ENCODE results near the gene DFFB. TPM values are rescaled to one million over a fixed set of nuclear protein-coding genes. Genes with fewer than 3 reads are reported as not detected.

DFFB gene
- total and polyA plus RNA-seq, 7 donors, result 1.1 to 2.4 (median 1.9) TPM

- H3K4me1 ChIP-seq, result no peaks in the 10 kb centered on the region
- peaks cover 0 to 15% (median 0%) of the 10 kb centered on the region in 3 donors for H3K27me3 ChIP-seq (ENCODE audit: insufficient read depth in 3 of 3, low read length in 2 of 3)
- ATAC-seq (no peak), DNase-seq (no peak)
- no peaks in the 10 kb centered on the region for H3K36me3 ChIP-seq (ENCODE audit: insufficient read depth in 1 of 2, low read depth in 1 of 2)
- no peaks in the 10 kb centered on the region for H3K9me3 ChIP-seq
- WGBS, 3 donors, result 86 to 93% (median 89%) methylated on average over 21 to 23 of the region's 23 CpGs
- no peak overlapping the region for H3K27ac ChIP-seq
- H3K4me3 ChIP-seq, result no peak overlapping the region
- no peak for TF ChIP-seq CTCF (IDR thresholded peaks at IDR 0.05)
- intact Hi-C loops (cut with DNase I), result loop anchor here in 1 of 2 donors (10.0 kb wide), 1 partner anchor 1832 kb away; no protein-coding TSS in a partner anchor
Measured at GRCh38 chr1:3912809-3913685, 55.8 kb downstream of the DFFB start.

- DNase-seq, result no peak
- intact Hi-C loops (cut with DNase I), result loop anchor here in 1 of 2 donors (10.0 kb wide), 1 partner anchor 1830 kb away; no protein-coding TSS in a partner anchor
- WGBS, 3 donors, result 90 to 96% (median 94%) methylated on average over 21 of the region's 21 CpGs
Measured at GRCh38 chr1:3914331-3914851, 57.1 kb downstream of the DFFB start.

DNA sequence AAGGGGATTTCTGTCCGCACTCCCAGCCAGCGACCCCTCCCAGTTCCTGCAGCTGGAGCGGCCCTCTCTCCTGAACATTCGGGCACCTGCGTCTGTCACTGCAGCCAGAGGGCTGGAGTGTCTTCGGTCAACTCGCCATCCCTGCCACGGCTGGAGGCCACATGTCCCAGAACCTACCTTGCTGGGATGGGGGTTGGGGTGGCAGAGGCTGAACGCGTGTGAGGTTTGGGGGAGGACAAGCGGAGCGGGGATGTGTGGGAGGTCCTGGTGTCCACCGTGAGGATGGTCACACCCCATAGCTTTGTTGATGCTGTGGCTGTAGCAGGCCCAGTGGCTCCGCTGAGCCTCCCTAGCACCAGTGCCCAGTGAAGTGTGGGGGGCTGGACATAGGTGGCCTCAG, 57.6 kb downstream of the DFFB start:
- Histone ChIP-seq H3K36me3 (ENCODE audit: insufficient read depth in 1 of 2, low read depth in 1 of 2) (no peaks in the 10 kb centered on the region), H3K27me3 (ENCODE audit: insufficient read depth in 3 of 3, low read length in 2 of 3) (peaks cover 0 to 11% (median 2%) of the 10 kb centered on the region in 3 donors), H3K4me3 (no peak overlapping the region), H3K4me1 (no peaks in the 10 kb centered on the region), H3K9me3 (no peaks in the 10 kb centered on the region), H3K27ac (no peak overlapping the region)
- DNase-seq, result no peak
- TF ChIP-seq CTCF (IDR thresholded peaks at IDR 0.05), result no peak
- WGBS, 3 donors, result 89 to 94% (median 91%) methylated on average over 14 of the region's 14 CpGs
- ATAC-seq, result no peak
- intact Hi-C loops (cut with DNase I), result loop anchor here in 1 of 2 donors (10.0 kb wide), 1 partner anchor 1830 kb away; no protein-coding TSS in a partner anchor

More at GRCh38 chr1:3914331-3914851, 57.1 kb downstream of the DFFB start:
- Histone ChIP-seq H3K36me3 (ENCODE audit: insufficient read depth in 1 of 2, low read depth in 1 of 2) (no peaks in the 10 kb centered on the region), H3K27me3 (ENCODE audit: insufficient read depth in 3 of 3, low read length in 2 of 3) (peaks cover 0 to 15% (median 2%) of the 10 kb centered on the region in 3 donors), H3K4me1 (no peaks in the 10 kb centered on the region), H3K27ac (no peak overlapping the region), H3K9me3 (no peaks in the 10 kb centered on the region), H3K4me3 (no peak overlapping the region)
- no peak for TF ChIP-seq CTCF (IDR thresholded peaks at IDR 0.05)
- ATAC-seq, result no peak

- intact Hi-C loops (cut with DNase I), result loop anchor here in 1 of 2 donors (10.0 kb wide), 1 partner anchor 1829 kb away; no protein-coding TSS in a partner anchor
- Histone ChIP-seq H3K9me3 (no peaks in the 10 kb centered on the region), H3K4me1 (no peaks in the 10 kb centered on the region), H3K4me3 (no peak overlapping the region), H3K27me3 (ENCODE audit: insufficient read depth in 3 of 3, low read length in 2 of 3) (peaks cover 0 to 10% (median 2%) of the 10 kb centered on the region in 3 donors), H3K36me3 (ENCODE audit: insufficient read depth in 1 of 2, low read depth in 1 of 2) (no peaks in the 10 kb centered on the region), H3K27ac (no peak overlapping the region)
- no peak for DNase-seq
- no peak for TF ChIP-seq CTCF (IDR thresholded peaks at IDR 0.05)
- no peak for ATAC-seq
- 81 to 82% (median 82%) methylated on average over 14 to 15 of the region's 15 CpGs for WGBS, 3 donors
Measured at GRCh38 chr1:3915551-3916121, 58.4 kb downstream of the DFFB start.

Measured in psoas muscle (tissue), 8 donors.